ENCODE data around the gene GRK5.
A peak's percentile ranks its signal among the peaks of the same experiment; 100 is the strongest.
"Not testable (repeated sequence)": the region's sequence is repeated elsewhere in the genome, so short reads cannot be mapped to it uniquely, and the experiment has no call there.

Gene GRK5

DNA sequence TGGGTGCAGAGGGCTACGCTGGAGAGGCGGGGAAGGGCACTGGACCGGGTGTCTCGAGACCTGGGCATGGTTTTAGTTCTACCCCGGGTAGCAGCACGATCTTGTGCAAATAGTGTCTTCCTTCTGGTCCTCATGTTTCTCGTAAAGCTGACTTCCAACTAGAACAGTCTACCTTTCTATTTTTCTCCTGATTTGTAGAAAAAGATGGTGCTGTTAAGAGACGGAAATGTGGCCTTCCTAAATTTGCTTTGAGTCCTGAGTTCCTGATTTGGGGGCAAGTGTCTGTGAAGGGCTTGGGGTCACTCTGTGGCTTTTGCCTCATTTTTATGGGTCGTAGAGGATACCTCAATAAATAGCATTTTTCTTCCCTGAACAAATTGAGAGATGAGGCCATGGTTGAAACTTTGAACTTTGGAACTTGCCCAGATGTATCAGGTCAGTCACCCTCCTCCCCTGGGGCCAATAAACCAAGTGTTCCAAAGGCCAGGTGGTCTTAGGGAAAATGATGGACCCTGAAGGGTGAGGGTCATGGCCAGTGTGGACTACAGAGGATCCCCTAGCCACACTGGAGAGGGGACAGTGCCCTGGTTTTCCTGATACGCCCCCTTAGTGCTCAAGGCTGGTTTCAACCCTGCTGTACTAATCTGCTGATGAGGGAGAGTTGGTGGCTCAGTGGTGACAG lies 45.2 kb downstream of the GRK5 start:
- no peak for DNase-seq

DNA sequence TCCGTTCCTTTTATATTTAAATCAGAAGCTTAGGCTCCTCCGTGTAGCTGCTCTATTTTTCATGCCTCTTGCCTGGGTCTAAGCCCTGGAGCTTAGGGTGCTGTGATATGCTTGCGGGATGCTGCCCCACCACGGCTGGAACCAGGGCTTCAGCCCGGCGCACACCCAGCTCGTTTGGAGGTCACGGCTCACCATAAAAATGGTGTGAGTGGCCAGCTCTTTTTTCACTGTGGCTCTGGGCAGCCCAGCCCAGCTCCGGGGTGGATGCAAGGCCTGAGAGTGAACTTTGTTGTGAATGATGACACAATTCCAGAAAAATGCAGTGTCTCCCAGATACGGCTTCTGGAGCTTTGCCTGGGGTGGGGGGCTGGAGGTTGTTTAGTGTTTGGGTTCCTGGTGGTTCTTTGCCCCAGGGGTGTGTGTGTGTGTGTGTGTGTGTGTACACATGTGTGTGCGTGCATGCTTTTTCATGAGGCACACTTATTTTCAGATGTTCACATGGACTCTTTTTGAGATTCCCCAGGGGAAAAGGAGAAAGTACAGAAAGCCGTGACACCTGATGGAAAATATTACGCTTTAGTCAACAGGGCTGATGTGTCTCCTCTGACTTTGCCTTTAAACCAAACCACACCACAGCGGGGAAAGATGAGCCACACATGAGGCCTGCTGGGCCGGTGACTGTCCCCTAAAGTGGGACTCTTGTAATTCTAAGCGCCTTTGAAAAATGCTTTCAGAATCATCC lies 46.2 kb downstream of the GRK5 start:
- peak; percentile 33 for DNase-seq

DNA sequence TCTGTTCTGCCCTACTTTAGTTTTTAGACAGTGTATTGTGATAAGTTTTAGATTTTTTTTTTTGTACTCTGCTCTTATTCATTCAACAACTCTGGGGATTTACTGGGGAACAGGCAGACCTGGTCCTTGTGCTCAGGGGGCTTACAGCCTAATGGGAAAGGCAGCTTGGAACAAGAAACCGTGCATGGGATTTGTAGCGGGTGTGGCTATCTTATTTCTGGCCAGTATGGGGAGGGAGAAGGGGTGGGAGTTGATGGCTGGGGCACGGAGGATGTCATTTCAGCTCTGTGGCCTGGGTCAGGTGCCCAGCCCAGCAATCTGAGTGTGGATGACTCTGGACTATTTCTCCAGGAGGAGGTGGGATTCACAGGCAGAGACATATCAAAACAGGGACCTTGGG lies 47.0 kb downstream of the GRK5 start:
- DNase-seq, result no peak

DNA sequence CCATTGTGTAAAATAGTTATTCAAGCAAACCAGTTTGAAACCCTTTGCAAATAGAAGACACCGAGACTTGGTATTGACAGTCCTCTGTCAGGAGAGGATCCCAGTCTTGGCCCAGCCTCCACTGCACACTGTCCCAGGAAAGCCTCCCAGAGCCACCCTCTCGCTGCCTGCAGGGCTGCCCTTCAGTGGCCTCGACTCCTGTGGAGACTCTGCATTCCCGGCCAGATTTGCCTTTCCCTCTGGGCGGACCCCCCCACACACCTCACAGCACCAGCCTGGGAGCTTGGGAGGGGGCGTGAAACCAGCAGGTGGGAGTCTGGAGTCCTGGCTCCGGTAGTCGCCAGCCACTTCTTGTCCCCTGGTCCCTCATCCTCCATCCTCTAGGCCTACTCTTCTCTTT lies 48.7 kb downstream of the GRK5 start:
- no peak for DNase-seq

DNA sequence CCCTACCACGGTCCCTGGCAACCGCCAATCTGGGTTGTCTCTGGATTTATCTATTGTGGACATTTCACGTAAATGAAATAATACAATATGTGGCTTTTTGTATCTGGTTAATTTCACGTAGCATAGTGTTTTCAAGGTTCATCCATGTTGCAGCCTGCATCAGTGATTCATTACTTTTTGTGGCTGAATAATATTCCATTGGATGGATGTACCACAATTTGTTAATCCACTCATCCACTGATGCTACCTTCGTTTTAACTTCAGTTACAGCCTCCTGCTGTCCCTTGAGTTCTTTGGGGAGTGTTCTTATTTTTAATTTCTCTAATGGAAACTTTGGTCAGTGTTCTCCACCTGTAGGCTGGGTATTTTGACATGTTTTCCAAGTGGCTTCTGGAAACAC lies 49.5 kb downstream of the GRK5 start:
- no peak for DNase-seq

DNA sequence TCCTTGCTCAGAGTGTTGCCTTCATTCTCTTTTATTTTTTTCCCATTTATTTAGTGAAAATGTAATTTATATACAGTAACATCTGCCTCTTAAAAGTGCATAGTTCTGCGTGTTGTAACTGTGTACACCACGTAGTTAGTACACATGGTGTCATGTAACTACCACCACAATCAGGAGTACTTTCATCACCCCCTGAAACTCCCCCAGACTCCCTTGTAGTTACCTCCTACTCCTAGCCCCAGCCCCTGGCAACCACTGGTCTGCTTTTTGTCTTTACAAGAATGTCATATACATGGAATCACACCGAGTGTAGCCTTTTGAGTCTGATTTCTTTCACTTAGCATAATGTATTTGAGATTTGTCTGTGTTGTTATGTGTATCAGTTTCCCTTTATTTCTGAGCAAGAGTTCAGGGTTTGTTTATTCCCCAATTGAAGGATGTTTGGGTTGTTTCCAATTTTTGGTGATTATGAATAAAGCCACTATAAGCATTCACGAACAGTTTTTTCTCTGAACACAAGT lies 50.6 kb downstream of the GRK5 start:
- DNase-seq, result no peak

DNA sequence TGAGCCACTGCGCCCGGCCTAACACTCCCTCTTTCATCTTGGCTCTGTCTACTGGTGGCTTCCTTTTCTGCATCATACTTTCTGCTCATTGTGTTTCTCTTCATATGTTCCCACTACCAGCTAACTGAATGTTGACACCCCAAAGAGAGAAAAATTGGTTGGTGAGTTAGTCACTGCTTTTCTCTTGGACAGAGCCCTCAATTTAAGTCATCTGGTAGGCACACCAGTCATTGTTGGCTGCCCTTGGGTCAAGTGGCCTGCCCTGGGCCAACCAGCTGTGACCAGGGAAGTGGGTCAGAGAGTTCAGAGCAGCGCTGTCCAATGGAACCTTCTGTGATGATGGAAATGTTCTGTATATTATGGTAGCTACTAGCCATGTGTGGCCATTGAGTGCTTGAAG lies 52.0 kb downstream of the GRK5 start:
- DNase-seq, result no peak

DNA sequence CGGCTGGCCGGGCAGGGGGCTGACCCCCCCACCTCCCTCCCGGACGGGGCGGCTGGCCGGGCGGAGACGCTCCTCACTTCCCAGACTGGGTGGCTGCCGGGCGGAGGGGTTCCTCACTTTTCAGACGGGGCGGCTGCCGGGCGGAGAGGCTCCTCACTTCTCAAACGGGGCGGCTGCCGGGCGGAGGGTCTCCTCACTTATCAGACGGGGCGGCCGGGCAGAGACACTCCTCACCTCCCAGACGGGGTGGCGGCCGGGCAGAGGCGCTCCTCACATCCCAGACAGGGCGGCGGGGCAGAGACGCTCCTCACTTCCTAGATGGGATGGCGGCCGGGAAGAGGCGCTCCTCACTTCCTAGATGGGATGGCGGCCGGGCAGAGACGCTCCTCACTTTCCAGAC lies 53.6 kb downstream of the GRK5 start:
- DNase-seq, result not testable (repeated sequence)

DNA sequence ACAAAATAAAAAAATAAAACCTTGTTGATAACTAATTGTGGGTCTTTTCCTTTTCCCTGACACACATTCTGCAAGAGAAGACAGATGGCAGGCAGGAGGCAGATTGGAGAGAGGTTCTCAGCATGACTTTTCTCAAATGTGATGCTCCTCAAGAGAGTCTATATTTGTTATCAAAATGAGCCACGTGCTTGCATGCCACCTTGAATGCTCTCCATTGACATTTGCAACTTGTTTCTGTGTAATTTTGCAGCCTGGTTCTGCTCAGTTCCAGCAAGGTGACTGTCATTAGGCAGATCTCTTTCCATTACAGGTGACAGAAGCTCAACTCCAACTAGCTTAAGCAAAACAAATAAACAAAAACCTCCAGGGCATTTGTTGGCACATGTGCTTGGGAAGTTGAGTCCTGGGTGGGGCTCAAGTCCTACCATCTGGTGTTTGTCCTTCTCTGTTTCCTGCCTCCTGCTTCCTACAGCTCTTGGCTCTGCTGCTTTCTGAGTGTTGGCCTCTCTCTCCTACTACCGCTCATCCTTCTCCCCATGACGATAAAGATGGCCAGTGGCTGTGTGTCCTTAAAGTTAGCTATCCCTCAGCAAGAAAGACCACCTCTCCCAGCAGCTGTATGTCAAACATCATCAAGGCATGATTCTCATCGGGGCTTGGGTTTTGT lies 56.7 kb downstream of the GRK5 start:
- no peak for DNase-seq

DNA sequence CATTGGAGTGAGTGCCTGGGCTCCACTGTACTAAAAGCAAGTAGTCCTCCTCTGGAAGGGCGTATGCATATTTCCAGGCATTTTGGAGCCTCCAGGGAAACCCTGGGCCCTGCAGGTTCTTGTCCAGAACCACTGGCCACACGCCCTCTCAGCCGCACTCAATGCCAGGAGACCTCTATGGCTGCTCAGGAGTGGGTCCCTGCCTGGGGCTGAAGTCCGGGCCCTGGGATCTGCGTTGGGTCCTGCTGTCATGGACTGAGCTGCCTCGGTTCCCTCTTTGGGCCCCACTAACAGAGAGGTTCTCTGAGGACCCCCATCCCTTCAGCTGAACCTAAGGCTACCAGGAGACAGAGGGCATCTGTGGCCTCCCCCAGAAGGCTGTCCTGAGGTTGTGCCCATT lies 58.3 kb downstream of the GRK5 start:
- no peak for DNase-seq

DNA sequence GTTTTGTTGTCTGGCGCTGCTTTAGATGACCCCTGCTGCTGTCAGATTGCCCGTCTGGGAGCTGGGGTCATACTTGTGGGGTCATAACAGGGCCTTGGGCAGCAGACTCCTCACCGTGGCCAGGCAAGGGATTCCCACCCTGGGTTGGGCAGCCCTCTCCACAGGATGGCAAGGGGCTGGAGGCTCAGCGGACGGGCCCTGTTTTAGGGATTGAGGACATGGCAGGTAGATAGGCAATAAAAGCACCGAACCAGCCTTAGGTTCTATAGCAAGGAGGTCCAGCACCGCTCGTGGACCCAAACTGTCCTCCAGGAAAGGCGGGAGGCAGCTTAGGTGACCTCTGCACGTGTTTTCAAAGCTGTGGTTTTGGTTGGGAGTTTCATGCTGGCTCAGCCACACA lies 60.0 kb downstream of the GRK5 start:
- no peak for DNase-seq

DNA sequence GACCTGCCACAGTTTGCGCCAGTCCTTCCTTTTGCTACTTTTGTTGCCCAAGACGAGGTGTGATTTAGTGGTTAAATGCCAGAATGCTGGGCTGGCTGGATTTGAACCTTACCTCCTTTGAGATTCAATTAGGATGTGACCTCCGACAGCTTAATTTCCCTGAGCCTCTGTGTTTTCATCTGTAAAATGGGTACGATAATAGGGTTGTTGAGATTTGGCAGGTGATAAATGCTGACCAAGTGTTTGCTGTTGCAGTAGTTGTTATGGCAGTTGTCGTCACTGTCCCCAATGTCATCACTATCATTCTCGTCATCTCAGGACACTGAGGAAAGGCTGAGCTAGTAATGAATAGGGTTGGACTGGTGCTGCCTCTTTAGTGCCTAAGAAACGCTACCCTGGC lies 61.1 kb downstream of the GRK5 start:
- no peak for DNase-seq

DNA sequence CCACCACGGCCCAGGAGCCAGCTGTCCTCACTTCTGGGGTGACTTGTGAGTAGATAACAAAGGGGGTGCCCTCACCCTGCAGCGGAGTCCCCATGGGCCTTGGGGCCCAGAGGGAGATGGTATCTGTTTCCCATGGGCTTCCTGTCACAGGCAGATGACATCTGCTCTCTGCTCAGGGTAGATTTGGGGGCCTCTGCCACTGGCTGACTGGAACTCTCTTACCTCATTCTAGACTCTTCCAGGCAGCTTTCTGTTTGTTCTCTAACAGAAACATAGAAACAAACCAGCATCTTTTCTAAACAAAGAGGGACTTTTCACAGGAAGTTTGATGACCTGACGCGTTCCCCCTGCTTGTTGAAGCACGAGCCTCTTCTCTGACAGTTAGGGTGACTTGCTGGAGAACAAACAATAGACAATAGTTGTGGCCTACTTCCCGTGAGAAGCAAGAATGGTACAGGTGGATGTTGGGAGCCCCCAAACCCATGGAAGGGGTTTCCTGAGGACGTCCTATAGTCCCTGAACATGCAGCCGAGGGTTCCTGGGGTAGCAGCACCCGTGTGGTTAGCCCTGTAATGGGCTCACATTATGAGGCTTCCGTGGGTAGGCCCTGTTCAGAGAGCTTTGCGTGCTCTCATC lies 61.6 kb downstream of the GRK5 start:
- peak; percentile 73 for DNase-seq

DNA sequence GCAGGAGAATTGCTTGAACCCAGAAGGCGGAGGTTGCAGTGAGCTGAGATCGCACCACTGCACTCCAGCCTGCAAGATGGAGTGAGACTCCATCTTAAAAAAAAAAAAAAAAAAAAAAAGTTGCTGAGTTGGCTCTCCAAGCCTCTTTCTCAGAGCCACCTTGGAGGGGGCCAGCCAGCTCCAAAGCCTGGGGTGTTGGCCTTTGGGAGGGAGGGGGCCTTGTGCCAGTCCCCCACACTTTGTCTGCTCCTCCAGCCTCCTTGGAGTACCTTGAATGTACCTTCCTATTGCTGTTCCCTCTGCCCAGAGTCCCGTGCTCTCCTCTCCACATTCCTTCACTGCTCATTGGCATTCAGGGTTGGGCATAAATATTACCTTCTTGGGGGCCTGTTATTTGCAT lies 62.4 kb downstream of the GRK5 start:
- DNase-seq, result no peak

DNA sequence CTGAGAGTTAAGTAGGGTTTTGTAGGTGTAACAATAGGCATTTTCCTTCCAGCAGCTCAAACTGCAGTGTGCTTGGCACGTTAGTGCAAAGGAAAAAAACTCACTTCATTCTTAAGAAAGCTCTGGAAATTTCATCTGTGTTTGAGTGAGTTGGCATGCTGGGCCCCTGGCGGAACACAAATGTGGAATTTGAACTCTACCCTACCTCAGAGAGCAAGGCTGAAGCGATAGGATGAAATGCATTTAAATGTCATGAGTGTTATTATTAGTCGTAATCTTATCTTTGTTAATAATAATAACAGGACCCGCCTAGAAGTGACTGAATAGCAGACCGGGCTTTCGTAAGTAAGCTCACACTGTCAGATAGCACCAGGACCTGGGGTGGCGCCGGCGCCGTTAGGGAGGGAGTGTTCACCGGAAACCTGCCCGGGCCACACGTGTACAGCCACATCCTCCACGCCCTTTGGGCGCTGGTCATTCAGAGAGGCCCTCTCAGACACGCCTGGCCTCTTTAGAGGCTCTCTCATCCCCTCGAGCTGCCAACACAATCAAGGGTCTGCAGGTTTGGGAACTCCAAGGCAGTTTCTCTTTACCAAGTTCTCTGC lies 63.5 kb downstream of the GRK5 start:
- peak; percentile 50 for DNase-seq

DNA sequence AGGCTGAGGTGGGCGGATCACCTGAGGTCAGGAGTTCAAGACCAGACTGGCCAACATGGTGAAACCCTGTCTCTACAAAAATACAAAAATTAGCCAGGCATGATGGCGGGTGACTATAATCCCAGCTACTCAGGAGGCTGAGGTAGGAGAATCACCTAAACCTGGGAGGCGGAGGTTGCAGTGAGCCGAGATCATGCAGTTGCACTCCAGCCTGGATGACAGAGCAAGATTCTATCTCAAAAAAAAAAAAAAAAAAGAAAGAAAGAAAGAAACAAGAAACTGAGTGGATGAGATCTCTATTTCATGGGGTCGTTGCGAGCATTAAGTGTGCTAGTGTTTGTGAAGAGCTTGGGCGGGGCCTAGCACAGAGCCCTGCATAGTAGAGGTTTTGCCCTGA lies 65.0 kb downstream of the GRK5 start:
- not testable (repeated sequence) for DNase-seq

DNA sequence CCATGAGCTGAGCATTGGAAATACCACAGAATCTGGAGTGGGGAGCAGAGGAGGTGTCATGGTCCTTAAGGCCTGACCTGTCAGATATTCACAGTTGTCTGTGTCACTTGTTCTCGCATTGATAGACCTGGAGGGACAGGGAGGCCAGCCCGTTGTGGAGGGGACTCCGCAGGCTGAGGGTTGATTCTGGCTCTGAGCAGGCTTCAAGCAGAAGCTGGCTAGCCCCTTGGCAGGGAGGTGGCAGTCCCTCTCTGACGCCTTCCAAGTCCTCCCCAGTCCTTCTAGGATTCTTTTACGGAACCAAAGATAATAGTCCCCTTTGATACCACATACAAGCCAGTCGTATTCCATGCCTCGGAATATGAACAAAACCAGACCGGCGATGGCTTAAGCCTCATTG lies 65.4 kb downstream of the GRK5 start:
- no peak for DNase-seq

DNA sequence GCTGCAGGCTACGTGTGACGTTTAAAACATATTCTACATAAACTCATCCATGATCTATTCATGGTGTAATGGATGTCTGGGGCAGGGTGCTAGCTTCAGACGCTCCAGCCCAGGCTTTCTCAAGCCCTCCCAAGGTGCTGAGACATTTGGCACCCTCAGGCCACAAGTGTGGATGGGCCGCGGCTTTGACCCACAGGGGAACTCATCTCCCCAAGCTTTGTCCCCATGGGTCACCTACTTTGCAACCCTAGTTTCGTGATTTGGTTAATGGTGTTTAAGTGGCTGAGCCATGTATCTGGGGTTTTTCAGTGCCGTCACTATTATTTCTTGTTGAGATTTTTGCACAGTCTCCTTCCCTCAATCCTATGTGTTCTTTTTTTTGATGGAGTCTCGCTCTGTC lies 66.0 kb downstream of the GRK5 start:
- no peak for DNase-seq

DNA sequence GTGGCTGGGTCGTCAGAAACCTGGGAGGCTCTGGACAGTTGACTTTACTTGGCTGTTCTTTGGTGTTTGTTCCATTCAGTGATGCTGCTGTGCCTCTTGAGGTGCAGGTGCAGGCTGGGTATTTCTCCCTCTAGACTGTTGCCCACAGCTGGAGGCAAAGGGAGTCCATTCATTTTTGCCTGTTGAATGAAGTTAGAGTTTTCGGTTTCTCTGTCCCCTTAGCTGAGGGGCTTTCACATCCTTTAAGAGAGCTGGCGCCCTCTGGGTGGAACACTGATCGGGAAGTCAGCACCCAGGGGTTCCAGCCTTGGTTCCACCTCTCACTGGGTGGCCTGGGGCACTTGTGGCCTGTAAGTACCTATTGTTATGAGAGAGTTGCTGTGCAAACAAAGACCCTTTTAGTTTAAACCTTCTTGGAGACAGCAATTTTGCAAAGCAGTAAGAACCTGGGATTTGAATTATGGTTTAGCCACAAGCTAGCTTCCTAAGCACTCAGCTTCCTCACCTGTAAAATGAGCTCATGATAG lies 67.2 kb downstream of the GRK5 start:
- no peak for DNase-seq

DNA sequence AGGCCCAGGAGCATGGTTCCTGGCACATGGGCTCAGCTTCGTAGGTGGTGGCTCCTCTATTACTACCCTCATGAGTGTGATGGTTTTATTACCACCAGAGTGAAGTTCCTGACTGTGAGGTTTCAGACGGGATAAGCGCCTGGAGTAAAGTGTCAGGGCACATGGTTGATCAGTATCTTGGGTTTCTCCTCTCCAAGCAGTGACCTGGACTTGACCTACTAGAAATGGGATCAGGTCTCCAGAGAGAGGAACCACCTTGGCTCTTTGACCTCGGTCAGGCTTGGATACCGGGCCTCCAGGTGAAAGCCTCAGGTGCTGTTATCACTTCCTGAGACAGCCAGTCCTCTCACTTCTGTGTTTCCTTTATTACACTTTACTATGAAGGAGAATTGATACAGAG lies 67.7 kb downstream of the GRK5 start:
- no peak for DNase-seq

DNA sequence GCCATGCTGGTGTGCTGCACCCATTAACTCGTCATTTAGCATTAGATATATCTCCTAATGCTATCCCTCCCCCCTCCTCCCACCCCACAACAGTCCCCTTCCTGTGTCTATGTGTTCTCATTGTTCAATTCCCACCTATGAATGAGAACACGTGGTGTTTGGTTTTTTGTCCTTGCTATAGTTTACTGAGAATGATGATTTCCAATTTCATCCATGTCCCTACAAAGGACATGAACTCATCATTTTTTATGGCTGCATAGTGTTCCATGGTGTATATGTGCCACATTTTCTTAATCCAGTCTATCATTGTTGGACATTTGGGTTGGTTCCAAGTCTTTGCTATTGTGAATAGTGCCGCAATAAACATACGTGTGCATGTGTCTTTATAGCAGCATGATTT lies 68.8 kb downstream of the GRK5 start:
- not testable (repeated sequence) for DNase-seq

DNA sequence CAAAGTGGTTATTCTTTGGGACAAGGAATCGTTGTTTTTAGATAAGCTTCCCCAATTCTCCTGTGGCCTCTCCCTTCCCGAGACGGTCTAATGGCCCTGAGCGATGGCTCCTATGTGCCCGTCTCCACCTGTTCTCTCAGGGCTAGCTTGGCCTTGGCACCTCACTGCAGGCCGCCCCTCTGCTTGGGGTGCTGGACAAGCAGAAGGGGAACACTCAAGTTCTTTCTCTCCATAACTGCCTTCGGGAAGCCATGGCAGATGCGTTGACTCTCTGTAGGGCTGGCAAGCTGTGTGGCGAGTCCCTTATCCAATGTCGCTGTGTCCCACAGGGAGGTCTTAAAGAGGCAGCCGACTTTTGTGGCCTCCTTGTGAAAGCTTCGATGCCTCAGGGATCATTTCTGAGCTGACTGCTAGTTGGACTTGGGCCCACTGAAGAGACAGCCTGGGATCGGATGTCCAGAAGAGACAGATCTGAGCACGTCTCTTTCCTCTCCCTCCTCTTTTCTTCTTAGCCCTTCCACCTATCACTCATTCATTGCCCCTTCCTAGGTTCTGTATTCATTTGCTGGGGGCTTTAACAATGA lies 70.8 kb downstream of the GRK5 start:
- DNase-seq, result no peak

DNA sequence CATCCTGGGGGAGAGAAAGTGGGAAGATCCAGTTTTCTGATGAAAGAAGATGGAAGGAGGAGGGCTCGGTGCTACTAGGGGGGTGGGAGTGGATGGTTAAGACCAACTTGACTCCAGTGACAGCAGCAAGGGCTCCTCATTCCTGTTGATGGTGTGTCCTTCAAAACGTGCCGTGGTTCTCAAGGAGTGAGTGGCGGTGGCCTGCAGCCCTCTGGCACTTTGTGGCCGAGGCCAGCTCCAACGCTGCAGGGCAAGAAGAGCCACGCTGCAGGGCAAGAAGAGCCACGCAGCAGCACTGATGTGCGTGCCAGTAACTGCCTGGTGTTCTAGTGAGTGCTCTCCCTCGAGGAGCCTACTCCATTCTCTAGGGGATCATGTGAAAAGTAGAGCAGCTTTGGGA lies 72.1 kb downstream of the GRK5 start:
- DNase-seq, result no peak
